NCI-H2196 treated with DMSO at 0.1 percent for 48 hours (cell line): ENCODE data around the gene AKIRIN2.

Experiments
- DNase-seq: peaks from one replicate; lab custom pipeline; 2025; ENCODE audit not compliant: unreplicated experiment; lab: John Stamatoyannopoulos, UW

AKIRIN2 gene

DNA sequence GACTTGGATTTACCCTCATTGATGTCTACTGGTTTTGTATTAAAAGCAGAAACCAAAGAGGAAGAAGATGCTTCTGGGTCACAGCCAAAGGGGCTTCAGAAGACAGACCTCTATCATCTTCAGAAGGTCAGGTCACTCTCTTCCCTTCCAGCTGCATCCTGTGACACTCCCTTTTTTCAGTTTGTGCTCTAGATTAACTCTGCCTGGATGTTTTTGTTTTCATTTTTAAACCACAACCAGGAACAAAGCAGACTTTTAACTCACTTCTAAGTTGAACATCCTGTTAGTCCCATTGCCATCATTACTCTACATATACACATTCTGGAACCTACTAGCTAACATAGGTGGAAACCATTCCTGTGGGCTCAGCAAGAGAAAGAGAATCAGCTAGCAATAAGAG is 45.2 kb downstream of the AKIRIN2 start:
- no peak for DNase-seq

DNA sequence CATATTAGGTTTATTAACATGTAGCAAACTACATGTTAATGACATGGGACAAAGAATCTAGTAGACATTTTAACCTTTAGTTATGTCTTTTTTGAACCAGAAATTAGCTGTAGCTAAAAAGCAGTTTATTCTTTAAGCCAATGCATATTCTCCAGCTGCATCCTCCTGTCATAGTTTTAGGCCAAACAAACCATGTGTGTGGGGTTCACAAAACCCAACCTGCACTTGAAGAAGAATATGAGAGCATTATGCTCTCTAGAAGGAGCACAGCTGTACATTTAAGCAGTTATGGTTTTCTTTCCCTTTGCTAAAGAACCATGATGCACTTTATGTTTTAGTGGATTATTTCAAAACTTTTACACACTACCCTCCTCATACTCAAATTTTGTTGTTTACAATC is 46.2 kb downstream of the AKIRIN2 start:
- DNase-seq, result no peak

GRCh38 chr6:87654875-87655454 is 47.1 kb downstream of the AKIRIN2 start:
- DNase-seq, result no peak

DNA sequence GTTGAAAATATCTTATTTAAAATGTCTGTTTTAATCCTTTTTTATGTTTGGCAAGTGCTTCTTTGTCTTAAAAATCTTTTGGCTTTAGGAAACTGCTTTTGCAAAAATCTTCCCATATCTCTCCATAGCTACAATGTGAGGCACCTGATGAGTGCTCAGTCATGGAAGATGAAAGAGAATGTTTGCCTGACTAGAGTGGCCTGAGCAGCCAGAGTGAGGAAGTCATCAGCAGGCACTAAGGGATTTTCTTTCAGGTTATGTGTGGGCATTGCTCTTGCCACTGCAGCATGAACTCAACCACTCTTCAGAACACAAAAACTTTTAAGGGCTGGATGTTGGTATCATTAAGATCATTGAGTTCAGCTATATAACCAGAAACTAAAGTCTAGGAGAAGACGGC is 47.9 kb downstream of the AKIRIN2 start:
- no peak for DNase-seq

GRCh38 chr6:87653074-87653962 is 48.7 kb downstream of the AKIRIN2 start:
- no peak for DNase-seq

DNA sequence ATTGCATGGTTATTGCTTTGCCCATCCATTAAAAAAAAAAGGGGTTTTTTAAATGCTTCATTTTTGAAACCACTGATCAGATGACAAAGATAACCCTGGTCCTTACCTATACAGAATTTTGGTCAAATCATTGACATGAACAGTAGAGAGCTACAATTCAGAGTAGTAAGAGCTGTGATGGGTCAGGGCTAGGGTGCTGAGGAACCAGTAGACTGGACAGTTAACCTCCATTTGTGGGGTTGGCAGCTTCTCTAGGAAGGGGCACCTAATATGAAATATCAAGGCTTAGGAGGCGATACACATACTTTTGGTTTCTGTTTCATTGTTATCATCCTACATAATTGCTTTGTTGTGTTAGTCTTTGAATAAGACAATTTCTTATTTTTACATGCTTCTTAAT is 57.0 kb downstream of the AKIRIN2 start:
- DNase-seq, result no peak

GRCh38 chr6:87641065-87641692 is 60.9 kb downstream of the AKIRIN2 start:
- no peak for DNase-seq

GRCh38 chr6:87639373-87639772 is 62.7 kb downstream of the AKIRIN2 start:
- no peak for DNase-seq

- no peak for DNase-seq
Observed at GRCh38 chr6:87637106-87637505, 64.9 kb downstream of the AKIRIN2 start.

- no peak for DNase-seq
Observed at GRCh38 chr6:87636315-87636714, 65.7 kb downstream of the AKIRIN2 start.

DNA sequence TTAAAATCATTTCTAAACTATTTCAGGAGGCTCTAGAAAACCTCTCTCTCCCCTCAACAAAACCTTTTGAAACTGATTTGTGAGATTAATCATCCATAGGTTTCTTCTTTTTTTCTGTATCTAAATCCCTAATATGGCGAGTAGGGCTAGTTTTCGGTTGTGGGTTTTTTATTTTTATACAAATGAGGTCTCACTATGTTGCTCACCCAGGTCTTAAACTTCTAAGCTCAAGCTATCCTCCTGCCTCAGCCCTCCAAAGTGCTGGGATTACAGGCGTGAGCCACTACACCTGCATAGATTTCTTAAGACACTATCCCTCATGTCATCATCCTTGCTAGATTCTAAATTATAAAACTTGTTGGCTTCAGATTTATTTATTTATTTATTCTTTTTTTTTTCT is 68.2 kb downstream of the AKIRIN2 start:
- DNase-seq, result no peak

- no peak for DNase-seq
Observed at GRCh38 chr6:87630746-87631145, 71.3 kb downstream of the AKIRIN2 start.

GRCh38 chr6:87628881-87629280 is 73.2 kb downstream of the AKIRIN2 start:
- no peak for DNase-seq

- DNase-seq, result no peak
Observed at GRCh38 chr6:87628424-87628823, 73.6 kb downstream of the AKIRIN2 start.
